Uterus (tissue), 4 donors: ENCODE measurements around the gene MYO1F. TPM values are rescaled to one million over a fixed set of nuclear protein-coding genes. Genes with fewer than 3 reads are reported as not detected.

Experiments
- DNase-seq, 2 donors: peaks; one replicate each; pipeline ENCODE4 v3.0.0-alpha.2; 2019 to 2020
- H3K27ac ChIP-seq, 2 donors: fragments of 200-600 bp; sonication (generic); 1 replicate in 1 of 2; 2 replicates in 1 of 2; pipeline ENCODE4 v1.5.1; 2016 to 2018
- H3K27me3 ChIP-seq, 2 donors: fragments of 200-600 bp; sonication (generic); one replicate each; pipeline ENCODE4 v1.5.1; 2018 to 2019; ENCODE audit warnings: control low read depth in 1 of 2
- H3K36me3 ChIP-seq, 2 donors: fragments of 200-600 bp; sonication (generic); one replicate each; pipeline ENCODE4 v1.5.1; 2019; ENCODE audit warnings: control low read depth in 1 of 2
- H3K4me1 ChIP-seq, 2 donors: fragments of 200-600 bp; sonication (generic); one replicate each; pipeline ENCODE4 v1.5.1; 2018 to 2019; ENCODE audit warnings: control low read depth in 1 of 2
- H3K4me3 ChIP-seq, 2 donors: fragments of 200-600 bp; sonication (generic); 1 replicate in 1 of 2; 2 replicates in 1 of 2; pipeline ENCODE4 v1.5.1; 2018 to 2019; ENCODE audit warnings: mild to moderate bottlenecking in 1 of 2
- H3K9me3 ChIP-seq, 2 donors: fragments of 200-600 bp; sonication (generic); one replicate each; pipeline ENCODE4 v1.5.1; 2019; ENCODE audit warnings: control low read depth in 1 of 2
- POLR2A ChIP-seq, 2 donors: fragments of 450-650 bp; IDR thresholded peaks; one replicate each; pipeline ENCODE4 v1.6.1; 2016; ENCODE audit warnings: antibody characterized with exemption in 2 of 2, mild to moderate bottlenecking in 1 of 2, moderate library complexity in 1 of 2
- intact Hi-C: fragments of 100-400 bp; cut with DNase I; formaldehyde crosslinking; loops from one replicate; pipeline ENCODE4 v1.15.1; 2023; ENCODE audit warnings: low total_unique reads
- total RNA-seq, 4 donors: library from RNA; depleted of rRNA in 3 of 4; stranded (reverse); fragments of >200 nt in 3 of 4; gene quantifications; one replicate each; pipeline versions ENCODE4 v1.1.0 to v1.2.4, GENCODE V29; 2014 to 2023
- TF ChIP-seq, protein P1 (sequence below), 4 experiments: fragments of 200-600 bp in 2 of 4; fragments of 450-650 bp in 2 of 4; sonication (generic) in 2 of 4; IDR thresholded peaks; one replicate each; pipeline ENCODE4 v1.5.1; 2016 to 2019; ENCODE audit warnings: antibody characterized with exemption in 4 of 4, mild to moderate bottlenecking in 2 of 4, moderate library complexity in 1 of 4
- donor health status: DM: yes; HTN: yes; CAD: no.

The MYO1F gene
- total RNA-seq, 4 donors from 2014 or later, result 4.1 to 45.9 (median 7.5) TPM

DNA sequence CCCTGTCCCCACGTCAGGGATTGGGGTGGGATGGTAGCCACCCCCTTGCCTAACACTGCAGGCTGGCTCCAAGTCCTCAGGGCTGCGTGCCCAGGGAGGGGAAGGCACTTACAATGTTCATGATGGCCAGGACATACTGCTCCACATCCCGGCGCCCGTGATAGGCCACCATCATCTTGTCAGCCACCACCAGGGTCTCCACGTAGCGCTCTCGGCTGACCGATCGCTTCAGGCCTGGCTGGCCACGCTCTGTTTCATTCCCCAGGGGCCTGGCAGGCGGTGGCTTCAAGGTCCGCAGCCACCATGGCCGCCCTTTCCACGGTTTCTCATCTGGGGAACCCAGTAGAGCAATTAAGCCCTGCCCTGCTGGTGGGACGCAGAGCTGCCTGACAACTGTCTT, 23.6 kb upstream of the MYO1F start:
- no peak for DNase-seq
- no peak overlapping the region for H3K27ac ChIP-seq
- no peaks in the 10 kb centered on the region for H3K27me3 ChIP-seq
- H3K36me3 ChIP-seq, result no peaks in the 10 kb centered on the region
- H3K9me3 ChIP-seq, result no peaks in the 10 kb centered on the region
- no peak for TF ChIP-seq POLR2A (IDR thresholded peaks at IDR 0.05)
- TF ChIP-seq, protein P1, sequence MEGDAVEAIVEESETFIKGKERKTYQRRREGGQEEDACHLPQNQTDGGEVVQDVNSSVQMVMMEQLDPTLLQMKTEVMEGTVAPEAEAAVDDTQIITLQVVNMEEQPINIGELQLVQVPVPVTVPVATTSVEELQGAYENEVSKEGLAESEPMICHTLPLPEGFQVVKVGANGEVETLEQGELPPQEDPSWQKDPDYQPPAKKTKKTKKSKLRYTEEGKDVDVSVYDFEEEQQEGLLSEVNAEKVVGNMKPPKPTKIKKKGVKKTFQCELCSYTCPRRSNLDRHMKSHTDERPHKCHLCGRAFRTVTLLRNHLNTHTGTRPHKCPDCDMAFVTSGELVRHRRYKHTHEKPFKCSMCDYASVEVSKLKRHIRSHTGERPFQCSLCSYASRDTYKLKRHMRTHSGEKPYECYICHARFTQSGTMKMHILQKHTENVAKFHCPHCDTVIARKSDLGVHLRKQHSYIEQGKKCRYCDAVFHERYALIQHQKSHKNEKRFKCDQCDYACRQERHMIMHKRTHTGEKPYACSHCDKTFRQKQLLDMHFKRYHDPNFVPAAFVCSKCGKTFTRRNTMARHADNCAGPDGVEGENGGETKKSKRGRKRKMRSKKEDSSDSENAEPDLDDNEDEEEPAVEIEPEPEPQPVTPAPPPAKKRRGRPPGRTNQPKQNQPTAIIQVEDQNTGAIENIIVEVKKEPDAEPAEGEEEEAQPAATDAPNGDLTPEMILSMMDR (IDR thresholded peaks at IDR 0.05), result no peak
- intact Hi-C loops, result no loop called here
- no peak overlapping the region for H3K4me3 ChIP-seq
- H3K4me1 ChIP-seq, result no peaks in the 10 kb centered on the region

DNA sequence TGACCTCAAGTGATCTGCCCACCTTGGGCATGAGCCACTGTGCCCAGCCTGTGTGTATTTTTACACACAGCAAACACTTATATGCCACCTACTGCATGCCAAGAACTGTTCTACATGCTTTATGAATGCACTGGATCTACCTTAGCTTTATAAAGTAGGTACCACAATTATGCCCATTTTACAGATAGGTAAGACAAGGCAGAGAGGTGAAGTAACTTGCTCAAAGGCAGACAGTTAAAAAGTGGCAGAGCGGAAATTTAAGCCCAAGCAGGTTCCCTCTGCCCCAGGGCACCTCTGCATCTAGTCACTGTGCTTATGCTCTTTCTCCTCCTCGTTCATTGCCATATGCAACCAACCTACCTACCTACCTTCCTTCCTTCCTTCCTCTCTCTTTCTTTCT, 22.8 kb upstream of the MYO1F start:
- no peak overlapping the region for H3K4me3 ChIP-seq
- H3K4me1 ChIP-seq, result no peaks in the 10 kb centered on the region
- H3K36me3 ChIP-seq, result no peaks in the 10 kb centered on the region
- intact Hi-C loops, result no loop called here
- no peak for DNase-seq
- H3K27me3 ChIP-seq, result no peaks in the 10 kb centered on the region
- no peak for TF ChIP-seq POLR2A (IDR thresholded peaks at IDR 0.05)
- TF ChIP-seq, protein P1 (IDR thresholded peaks at IDR 0.05), result no peak
- H3K9me3 ChIP-seq, result no peaks in the 10 kb centered on the region
- H3K27ac ChIP-seq, result no peak overlapping the region

DNA sequence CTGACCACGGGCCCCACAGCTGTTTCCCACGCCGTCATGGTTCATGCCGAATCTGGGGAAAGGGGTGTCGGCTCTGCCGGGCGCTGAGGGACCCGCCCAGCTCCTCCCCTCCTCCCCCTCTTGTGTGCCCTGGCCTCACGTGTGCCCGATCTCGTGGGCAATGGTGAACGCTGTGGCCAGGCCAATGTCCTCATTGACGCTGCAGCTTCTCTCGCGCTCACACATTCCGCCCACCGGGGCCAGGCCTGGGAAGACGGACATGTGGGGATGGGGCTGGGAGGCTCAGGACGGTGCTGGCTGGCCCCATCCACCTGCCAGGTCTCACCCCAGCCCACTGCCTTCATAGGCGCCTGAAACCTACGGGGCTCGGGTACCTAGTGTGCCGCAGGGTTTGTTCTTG, 18.9 kb upstream of the MYO1F start:
- intact Hi-C loops, result no loop called here
- TF ChIP-seq POLR2A (IDR thresholded peaks at IDR 0.05), result no peak
- TF ChIP-seq, protein P1 (IDR thresholded peaks at IDR 0.05), result no peak
- H3K36me3 ChIP-seq, result no peaks in the 10 kb centered on the region
- no peak overlapping the region for H3K4me3 ChIP-seq
- DNase-seq, result no peak
- H3K4me1 ChIP-seq, result peaks cover 0 to 6% of the 10 kb centered on the region in 2 donors
- no peak overlapping the region for H3K27ac ChIP-seq
- H3K9me3 ChIP-seq, result no peaks in the 10 kb centered on the region
- H3K27me3 ChIP-seq, result no peaks in the 10 kb centered on the region

DNA sequence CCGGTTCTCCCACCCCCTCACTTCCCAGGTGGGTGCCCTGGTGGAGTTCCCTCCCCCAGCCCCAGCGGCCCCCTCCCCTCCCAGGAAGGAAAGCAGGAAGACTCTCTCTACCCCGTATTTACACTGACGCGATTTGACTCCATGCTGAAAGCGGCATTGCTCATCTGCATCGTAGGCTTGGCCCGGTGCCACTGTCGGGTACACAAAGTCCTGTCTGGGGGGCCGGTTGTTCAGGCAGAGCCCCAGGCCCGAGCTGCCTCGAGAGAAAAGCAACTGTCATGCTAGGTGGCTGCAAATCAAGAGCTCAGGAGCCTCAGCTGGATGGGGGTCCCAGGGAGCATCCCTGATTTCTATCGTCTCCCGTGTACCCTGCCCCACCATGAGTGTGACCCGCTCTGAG, 18.4 kb upstream of the MYO1F start:
- DNase-seq, result no peak
- no peak for TF ChIP-seq POLR2A (IDR thresholded peaks at IDR 0.05)
- TF ChIP-seq, protein P1 (IDR thresholded peaks at IDR 0.05), result no peak
- Histone ChIP-seq H3K27ac (no peak overlapping the region), H3K27me3 (no peaks in the 10 kb centered on the region), H3K9me3 (no peaks in the 10 kb centered on the region), H3K4me1 (peaks cover 0 to 6% of the 10 kb centered on the region in 2 donors), H3K4me3 (no peak overlapping the region), H3K36me3 (no peaks in the 10 kb centered on the region)
- intact Hi-C loops, result no loop called here

DNA sequence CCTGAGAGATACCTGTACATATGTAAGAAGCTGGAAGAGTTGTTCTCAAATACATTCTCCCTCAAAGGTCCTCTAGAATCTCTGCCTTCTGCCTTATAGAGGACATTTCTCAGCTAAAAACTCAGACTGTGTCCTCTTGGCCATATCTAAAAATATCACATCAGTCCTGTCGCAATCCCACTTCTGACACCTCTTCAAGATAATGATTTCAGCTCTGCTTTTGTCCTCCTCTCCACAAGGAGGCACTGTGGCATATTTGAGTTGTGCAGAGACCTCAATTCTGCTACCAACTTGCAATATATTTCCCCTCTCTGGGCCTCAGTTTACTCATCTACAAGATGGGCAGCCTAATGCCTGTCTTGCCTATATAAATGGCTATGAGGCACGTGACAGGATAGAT, 16.7 kb upstream of the MYO1F start:
- intact Hi-C loops, result no loop called here

More for the DNA sequence above, 16.7 kb upstream of the MYO1F start:
- Histone ChIP-seq H3K4me1 (peaks cover 0 to 6% of the 10 kb centered on the region in 2 donors), H3K36me3 (no peaks in the 10 kb centered on the region), H3K9me3 (no peaks in the 10 kb centered on the region), H3K4me3 (no peak overlapping the region), H3K27ac (no peak overlapping the region), H3K27me3 (no peaks in the 10 kb centered on the region)
- no peak for DNase-seq
- TF ChIP-seq, protein P1 (IDR thresholded peaks at IDR 0.05), result peak in 1 of 4 experiments; percentile 7
- no peak for TF ChIP-seq POLR2A (IDR thresholded peaks at IDR 0.05)
